Esophagus muscularis mucosa (tissue), 4 donors: ENCODE data around the gene NUDT4.

Experiments used
- CTCF ChIP-seq, 3 experiments: fragments of 200-600 bp in 2 of 3; fragments of 450-650 bp in 1 of 3; sonication (generic) in 2 of 3; IDR thresholded peaks; one replicate each; pipeline ENCODE4 v1.5.1; 2017 to 2019; ENCODE audit warnings: antibody characterized with exemption in 3 of 3, mild to moderate bottlenecking in 2 of 3, moderate library complexity in 1 of 3
- EP300 ChIP-seq: sonication (generic); formaldehyde crosslinking; IDR thresholded peaks from one replicate; pipeline ENCODE4 v1.6.1; 2017; ENCODE audit warnings: antibody characterized with exemption
- POLR2A ChIP-seq: fragments of 450-650 bp; IDR thresholded peaks from one replicate; pipeline ENCODE4 v1.6.1; 2017; ENCODE audit warnings: antibody characterized with exemption, moderate library complexity, mild to moderate bottlenecking, low read depth

GRCh38 chr12:93393425-93393824 lies 15.7 kb downstream of the NUDT4 start:
- TF ChIP-seq CTCF (IDR thresholded peaks at IDR 0.05) (no peak), POLR2A (no peak), EP300 (no peak)
